HG03457 (cell line): Measurements from ENCODE around the gene TYRO3.

Experiments used
- ATAC-seq: cut with Tn5 transposase; IDR thresholded peaks from one replicate; pipeline ENCODE4 v1.9.1; 2021; ENCODE audit warnings: moderate number of reproducible peaks; ENCODE audit not compliant: unreplicated experiment

The TYRO3 gene

DNA sequence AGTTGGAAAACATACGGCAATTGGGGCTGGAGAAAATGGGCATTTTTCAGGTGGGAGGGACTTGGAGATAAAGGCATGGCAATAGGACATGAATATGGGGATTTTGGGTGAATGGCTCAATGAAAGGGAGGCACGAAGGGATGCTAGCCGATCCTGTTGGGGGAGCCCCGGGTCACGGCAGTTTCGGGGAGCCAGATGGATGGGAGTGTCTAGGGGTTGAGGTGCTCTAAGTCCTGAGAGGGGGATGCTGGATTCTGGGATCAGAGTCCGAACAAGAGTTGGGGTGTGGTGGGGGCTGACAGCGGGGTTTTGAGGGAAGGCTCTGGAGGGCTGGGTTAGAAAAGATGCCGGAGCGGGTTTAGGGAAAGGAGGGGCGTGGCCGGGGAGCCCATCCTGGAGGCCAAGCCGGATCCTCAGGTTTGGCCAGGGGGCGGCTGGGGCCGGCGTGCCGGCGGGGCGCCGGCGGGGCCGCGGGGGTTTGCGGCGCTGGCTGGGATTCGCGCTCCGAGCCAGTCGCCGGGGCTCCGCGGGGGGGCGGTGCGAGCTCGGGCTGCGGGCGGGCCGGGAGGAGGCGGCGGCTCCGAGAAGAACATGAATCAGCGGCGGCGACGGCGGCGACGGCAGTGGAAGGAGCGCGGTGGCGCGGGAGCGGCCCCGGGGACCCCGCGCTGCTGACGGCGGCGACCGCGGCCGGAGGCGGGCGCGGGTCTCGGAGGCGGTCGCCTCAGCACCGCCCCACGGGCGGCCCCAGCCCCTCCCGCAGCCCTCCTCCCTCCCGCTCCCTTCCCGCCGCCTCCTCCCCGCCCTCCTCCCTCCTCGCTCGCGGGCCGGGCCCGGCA, at the start of gene TYRO3:
TYRO3 (plus strand) TSS at position 813 of the 839 bp plus-strand sequence. CDS start 46 bp downstream, outside the sequence.
- no peak for ATAC-seq

DNA sequence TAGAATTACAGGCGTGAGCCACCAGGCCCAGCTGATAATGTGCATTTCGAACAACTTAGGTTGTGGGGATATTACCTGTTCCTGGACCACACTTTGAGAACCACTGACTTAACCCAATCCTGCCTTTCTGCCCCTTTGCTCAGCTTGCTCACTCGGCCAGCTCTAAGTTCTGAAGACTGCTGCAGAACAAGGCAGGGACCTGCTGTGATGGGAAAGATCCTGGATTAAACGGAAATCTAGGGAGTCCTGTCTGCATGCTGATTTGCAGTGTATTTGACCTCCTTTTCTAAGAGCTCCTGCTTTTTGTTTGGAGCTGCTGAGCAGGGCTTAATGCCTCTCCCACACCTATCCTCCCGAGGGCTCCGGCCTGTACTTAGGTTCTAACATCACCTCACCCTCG, 48.3 kb upstream of the TYRO3 start:
- no peak for ATAC-seq

DNA sequence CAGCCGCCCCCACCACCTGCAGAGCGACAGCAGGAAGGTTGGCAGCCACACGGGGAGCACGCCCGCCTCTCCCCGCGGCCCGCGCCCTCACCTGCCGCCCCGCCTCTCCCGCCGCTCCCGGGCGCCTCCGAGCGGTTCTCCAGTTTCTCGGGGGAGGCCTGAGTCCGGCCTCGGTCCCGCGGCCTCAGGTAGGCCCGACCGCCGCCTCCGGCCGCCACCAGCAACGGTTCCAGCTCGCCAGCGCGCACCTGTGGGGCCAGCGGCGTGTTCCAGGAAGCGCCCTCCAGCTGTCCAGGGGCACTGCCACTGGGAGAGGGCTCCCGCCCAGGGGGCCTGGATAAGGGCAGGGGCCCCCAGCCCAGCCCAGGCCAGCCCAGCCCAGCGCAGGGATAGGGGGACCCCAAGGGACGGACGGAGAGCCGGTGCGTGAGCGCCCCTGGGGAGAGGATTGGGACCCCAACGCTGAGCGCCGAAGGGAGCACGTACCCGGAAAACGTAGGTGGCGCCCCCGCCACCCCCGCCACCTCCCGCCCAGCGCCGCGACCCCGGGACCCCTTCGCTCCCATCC, 47.6 kb upstream of the TYRO3 start:
- ATAC-seq = no peak

DNA sequence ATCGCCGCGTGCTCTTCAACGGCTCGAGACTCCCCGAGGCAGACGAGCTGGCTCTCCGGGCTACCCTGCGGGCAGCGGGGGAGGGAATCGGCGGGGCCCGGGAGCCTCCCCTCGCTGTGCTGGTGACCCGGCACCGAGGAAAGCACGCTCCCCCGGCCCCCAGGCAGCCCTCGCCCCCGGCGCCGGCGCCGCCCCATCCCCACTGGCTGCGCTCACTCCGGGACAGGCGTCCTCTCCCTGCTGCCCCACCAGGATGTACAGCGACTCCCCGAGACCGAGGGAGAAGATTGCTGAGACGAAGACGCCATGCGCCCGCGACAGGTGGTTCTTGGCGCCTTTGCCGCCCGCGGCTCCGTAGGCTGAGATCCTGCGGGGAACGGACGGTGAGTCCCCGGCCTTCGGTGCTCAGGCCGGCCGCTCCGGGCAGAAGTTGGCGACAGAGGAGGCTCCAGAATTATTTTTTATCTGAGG, 47.1 kb upstream of the TYRO3 start:
- no peak for ATAC-seq

DNA sequence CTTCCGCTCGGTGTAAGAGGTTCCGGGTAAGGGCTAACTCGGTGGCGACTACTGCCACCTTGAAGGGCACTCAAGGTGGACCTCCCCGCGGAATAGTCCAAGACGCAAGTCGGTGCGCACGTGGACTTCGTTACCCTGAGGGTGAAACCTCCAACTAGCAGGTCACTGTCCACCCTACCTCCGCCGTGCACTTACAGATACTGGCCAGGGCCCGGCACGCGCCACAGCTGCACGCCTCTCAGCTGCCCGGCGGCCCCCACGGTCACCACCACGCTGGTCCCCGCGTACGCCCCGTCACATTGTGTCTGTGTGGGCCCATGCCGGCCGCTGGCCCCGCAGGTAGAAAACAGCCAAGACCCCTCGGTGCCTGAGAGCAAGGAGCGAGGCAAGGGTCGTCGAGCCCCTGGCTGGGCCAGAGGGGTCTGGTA, 46.5 kb upstream of the TYRO3 start:
- no peak for ATAC-seq

DNA sequence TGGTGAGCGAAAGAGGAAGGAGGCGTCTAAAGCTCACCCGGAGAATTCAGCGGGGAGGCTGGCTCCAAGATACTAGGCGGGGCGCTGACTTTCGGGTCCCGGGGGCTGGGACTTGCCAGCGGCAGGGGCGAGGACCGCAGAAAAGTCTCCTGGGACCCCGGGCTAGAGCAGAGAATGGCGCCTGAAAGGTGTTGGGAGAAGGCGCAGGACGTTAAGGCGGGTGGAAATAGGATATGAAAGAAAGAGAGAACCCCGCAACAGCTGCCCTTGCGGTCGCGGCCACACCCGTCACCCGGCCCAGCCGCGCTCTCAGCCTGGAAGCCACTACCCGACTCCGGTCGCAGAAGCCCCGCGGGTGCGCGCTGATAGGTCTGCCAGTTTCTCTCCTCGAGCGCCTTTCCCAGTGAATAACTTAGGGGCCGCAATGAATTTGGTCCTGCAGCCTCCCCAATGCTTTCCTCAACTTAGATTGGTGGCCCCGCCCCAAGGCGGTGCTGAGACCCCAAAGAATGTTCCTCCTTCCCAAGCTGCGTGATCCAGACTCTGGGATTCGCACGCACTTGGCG, 46.0 kb upstream of the TYRO3 start:
- ATAC-seq = no peak

DNA sequence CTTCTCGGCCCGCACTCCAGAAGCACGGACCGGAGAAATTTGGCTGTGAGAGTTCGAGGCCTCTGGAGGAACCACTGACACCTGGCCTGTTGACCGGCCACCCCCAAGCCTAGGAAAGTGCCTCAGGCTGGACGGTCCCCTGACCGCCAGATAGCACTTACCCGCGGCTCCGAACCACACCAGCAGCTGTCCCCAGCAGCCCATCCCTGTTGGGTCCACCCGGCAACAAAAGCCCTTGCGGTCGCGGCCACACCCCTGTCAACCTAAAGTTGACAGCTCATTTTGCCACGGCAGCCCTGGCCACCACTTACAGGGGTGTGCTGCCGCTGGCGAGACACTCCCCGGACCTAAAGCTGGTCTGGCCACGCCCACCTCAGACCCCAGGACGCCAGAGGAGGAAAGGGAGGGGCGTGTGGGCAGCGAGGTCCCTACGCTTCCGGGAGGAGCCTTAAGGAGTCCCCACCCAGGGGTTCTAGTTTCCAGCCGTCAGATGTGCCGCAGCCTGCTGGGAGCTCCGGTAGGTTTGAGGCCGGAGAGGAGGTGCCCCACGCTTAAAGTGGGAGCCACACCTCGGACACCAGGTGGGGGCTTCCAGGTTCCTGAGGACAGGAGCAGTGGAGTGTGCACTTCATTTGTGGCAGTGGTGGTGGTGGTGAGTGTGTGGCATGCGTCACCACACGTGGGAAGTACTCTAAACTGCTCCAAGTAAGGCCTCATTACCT, 45.3 kb upstream of the TYRO3 start, which contains the start of gene LTK:
LTK (minus strand) TSS at position 322 of the 722 bp plus-strand sequence; CDS start at position 204, 118 bp downstream.
- ATAC-seq = no peak

DNA sequence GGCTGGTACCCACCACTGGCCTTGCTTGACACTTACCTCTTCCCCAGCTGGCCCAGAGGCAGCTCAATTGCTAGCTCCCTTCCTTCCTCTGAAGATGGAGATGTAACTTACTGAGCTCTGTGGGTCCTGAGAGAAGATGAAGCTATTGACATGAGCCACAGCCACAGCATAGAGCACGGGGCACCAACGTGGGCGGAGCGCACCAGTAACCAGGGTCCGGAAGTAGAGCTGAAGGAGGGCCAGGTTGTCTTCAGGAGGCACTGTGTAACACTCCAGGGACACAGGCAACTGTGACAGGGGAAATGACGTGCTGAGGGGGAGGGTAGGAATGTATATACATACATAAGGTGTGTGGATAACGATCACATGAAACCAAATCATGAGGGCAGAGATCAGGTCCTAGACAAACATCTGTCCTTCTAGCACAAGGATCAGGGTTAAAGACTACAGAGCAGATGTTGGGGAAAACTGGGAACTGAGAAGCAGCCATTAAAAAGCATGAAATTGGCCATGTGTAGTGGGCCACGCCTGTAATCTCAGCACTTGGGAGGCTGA, 41.0 kb upstream of the TYRO3 start:
- no peak for ATAC-seq

DNA sequence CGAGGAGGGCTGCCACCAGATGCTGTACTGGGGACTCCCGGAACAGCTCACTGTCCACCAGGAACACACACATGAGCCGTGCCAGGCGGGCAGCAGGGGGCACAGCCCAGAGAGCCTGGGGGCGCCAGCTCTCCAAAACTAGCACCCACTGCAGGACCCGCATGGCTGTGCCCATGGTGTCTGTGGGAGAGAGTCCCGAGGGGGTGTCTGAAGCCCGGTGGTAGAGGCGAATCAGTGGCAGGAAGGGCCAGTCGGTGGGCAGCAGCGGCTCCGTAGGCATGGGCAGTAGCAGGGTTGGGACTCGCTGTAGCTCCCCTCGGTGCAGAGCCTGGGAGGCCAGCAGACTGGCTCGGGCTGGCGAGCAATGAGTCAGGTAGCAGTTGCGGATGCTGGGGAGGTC, 38.4 kb upstream of the TYRO3 start:
- no peak for ATAC-seq

DNA sequence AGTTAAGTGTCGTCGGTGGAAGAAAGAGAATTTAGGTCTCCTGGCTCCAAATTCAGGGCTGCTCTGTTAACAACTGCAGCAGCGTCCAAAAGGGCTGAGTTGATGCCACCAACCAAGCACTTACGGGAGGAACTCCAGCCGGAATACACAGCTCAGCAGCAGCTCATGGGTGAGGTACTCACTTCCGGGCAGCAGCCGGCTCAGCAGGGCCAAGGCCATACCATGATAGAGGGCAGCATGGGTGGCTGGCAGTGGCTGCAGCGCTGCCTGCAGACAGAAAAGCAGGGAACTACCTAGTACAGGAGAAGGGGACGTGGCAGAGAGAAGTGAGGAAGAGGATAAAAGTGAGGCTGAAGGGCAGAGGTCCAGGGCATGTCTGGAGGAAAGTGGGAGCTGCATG, 37.4 kb upstream of the TYRO3 start:
- ATAC-seq = no peak

DNA sequence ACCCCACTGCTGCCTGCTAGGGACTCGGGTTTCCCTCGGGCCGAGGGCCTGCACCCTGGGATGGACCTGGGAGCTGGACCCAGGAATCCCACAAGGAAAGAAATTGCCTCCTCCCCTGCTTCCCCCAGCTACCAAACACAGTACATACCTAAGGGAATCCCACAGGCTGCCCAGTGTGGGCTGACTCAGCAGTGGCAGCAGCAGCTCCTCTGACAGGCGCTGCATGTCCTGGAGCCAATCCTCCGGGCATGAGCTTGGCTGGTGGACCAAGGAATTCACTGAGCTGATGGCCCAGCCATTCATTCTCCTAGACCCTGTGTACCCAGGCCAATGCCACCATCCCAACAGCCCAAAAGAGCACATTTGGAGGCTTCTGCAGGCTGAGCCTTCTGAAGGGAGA, 35.9 kb upstream of the TYRO3 start:
- no peak for ATAC-seq

DNA sequence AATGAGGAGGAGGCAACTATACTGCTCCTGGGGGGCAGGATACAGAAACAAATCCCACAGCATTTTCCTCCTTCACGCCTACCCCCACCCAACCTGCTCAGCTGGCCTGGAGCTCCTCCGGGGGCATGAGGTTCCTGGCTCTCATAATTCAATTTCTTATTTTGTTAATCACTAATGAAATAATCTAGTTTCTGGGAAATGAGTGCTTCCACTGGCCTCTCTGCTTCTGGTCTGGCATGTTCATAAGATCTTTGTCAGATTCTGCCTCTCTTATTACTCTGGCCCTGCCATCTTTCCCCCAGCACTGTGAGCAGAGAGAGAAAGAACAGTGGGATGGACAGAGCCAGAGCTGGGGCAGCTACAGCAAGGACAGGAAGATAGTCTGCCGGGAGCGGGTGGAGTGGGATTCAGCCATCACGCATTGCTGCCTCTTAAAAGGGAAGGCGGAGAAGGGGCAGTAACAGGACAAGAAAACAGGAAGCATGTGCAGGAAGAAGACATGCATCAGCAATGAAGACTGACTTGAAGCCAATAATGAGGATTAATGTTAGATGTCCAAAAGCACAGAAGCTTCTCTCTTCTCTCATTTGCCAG, 28.6 kb upstream of the TYRO3 start:
- ATAC-seq = no peak

DNA sequence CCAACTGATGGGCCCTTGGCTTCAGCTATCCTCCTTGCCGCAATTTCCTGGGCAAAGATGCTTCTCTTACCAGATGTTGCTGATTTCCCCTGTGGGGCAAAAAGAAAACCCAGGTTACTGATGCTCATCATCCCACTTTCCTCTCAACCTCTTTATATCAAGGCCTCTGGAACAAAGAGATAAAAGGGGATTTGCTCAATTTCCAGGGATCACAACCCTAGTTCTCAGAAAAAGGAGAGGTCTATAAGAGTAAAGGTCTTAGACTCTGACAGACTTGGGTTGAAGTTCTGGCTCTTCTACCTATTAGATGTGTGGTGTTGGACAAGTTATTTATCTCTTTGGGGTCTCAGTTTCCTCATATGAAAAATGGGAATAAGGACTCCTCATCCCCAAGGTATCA, 23.5 kb upstream of the TYRO3 start:
- no peak for ATAC-seq

DNA sequence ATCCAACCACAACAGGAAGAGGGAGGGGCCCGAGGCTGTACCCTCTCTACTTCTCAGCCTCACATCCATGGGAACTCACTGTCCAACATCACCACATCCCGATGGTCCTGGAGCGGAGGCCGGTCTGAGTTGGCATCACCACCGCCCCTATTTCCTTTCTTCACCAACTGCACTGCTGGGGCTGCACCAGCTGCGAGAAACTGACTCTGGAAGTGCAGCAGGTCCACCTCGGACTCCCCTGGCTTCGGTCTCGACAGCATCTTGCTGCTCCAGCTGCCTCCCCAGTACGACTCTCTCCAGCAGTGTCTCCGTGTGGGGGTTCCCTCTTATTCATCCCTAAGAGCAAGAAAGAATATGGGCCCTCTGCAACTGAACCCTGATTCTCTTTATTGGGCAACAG, 22.1 kb upstream of the TYRO3 start:
- ATAC-seq = no peak

DNA sequence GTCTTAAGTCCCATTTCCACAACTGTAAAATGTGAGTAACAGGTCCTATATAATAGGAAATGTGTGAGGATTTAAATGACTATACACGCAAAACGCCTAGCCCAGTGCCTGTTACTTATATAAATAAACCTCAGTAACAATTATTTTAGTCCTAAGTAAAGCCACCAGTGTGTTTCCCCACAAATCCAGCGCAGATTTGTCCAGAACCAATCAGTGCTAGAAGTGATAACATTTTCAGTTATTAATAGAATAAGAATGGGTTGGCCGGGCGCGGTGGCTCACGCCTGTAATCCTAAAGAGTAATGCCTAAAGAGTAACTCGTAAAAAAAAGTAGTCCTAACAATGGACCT, 15.5 kb upstream of the TYRO3 start:
- ATAC-seq = no peak

DNA sequence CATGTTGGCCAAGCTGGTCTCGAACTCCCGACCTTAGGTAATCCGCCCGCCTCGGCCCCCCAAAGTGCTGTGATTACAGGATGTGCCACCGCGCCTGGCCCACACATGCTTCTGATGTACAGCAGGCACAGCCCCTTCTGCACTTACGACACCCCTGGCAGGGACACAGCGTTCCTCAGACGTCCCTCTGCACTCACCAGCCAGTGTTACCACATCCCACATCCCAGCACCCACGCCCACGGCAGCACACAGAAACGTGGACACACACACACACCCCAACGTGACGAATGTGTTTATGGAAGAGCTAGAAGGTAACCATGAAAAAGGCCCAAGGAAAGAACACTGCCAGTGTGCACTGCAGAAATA, 14.4 kb upstream of the TYRO3 start:
- no peak for ATAC-seq

DNA sequence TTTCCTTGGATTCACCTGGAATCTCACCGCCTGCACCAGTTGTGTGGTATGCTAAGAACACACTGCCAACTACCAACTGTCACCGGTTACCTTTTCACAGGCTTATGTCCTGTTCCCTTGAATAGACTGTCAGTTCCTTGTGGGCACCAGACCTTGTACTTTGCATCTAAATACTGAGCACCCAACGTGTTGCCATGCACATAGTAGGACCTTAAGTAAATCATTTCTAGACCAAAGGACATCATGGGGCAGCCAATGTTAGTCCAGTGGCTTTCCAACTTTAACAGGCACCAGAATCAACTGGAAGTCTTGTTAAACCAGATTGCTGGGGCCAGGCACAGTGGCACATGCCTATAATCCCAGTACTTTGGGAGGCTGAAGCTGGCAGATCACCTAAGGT, 13.8 kb upstream of the TYRO3 start:
- ATAC-seq = no peak

DNA sequence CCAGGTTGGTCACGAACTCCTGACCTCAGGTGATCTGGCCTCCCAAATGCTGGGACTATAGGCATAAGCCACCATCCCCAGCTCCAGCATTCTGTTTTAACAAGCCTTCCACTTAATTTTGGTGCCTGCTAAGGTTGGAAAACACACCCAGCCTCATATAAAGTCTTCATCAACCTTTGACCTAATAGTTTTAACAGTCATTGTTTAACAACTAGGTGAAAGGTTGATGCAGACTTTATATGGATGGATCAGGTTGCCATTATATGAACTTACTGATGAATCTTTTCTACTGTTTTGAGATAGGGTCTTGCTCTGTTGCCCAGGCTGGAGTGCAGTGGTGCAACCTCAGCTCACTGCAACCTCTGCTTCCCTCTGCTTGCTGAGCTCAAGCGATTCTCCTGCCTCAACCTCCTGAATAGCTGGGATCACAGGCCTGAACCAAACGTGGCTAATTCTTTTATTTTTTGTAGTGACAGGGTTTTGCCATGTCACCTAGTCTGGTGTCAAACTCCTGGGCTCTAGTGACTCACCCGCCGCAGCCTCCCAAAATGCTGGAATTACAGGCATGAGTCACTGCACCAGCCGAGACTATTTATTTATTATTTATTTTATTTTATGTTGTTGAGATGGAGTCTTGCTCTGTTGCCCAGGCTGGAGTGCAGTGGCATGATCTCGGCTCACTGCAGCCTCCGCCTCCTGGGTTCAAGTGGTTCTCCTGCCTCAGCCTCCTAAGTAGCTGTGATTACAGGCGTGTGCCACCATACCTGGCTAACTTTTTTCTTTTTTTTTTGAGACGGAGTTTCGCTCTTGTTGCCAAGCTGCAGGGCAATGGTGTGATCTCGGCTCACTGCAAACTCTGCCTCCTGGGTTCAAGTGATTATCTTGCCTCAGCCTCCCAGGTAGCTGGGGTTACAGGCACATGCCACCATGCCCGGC, 11.9 kb upstream of the TYRO3 start:
- no peak for ATAC-seq

DNA sequence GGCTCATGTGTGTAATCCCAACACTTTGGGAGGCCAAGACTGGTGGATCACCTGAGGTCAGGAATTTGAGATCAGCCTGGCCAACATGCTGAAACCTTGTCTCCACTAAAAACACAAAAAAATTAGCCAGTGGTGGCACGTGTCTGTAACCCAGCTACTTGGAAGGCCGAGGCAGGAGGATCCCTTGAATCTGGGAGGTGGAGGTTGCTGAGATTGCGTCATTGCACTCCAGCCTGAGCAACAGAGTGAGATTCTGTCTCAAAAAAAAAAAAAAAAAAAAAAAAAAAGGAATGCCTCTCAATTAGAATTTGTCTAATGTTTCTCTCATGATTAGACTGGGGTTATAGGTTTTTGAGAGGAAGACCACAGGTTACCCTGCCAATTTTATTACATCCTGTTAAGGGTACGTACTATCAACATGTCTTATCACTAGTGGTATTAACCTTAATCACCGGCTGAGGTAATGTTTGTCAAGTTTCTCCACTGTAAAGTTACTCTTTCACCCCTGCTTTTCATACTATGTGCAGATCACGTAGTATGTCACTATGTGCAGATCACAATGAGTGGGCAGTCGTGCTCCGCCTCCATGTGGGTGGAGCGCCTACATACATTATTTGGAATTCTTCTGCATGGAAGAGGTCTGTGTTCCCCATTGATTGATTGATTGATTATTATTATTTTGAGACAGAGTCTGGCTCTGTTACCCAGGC, 8.8 kb upstream of the TYRO3 start:
- ATAC-seq = no peak
